ENCODE data around the gene BCKDK.

DNA sequence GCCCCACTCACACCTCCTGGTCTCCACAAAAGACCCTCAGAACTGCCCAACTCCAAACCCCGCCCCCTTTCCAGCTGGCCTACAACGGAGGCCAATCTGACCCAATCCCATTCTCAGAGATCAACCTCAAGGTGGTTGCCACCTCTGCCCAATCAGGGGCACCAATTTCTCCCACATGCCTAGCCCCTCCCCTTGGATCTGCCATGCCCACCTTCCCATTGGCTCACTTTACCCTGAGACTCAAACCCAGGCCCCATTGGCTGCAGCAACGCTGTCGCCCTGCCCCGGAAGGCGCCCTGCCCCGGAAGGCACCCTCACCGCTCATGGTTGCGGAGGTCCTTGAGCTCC lies 44.7 kb upstream of the BCKDK start:
- TF ChIP-seq EZH2 (IDR thresholded peaks at IDR 0.05; ENCODE audit: low read length, unreplicated experiment) = no peak
- TF ChIP-seq CTCF (conservative IDR thresholded peaks at IDR 0.05; ENCODE audit: low read depth, low read length) = no peak
